PC-9 (cell line): ENCODE results near the gene PER2. TPM values are rescaled to one million over a fixed set of nuclear protein-coding genes. Genes with fewer than 3 reads are reported as not detected.

ENCODE experiments used
- BruUV-seq: library from RNA; stranded (reverse); fragments of 400-500 nt; replicated peaks from 2 replicates; lab custom pipeline; 2021; lab: Mats Ljungman, UMichigan
- CTCF ChIA-PET: fragments of 300-600 bp; sonication (Branson Sonifier 250); formaldehyde crosslinking; loops from one replicate; lab custom pipeline; 2022; ENCODE audit warnings: antibody characterized with exemption; lab: Charles Lee
- POLR2A ChIA-PET: fragments of 300-600 bp; sonication (Branson Sonifier 250); formaldehyde crosslinking; loops from one replicate; lab custom pipeline; 2022; ENCODE audit warnings: antibody characterized with exemption; ENCODE audit not compliant: unreplicated experiment; lab: Charles Lee
- DNase-seq, 2 experiments: peaks; one replicate each; pipeline versions ENCODE4 v3.0.0 to v3.0.0-alpha.2; 2015 to 2022; ENCODE audit warnings: mixed read lengths in 1 of 2
- H2AFZ ChIP-seq: fragments of 200-600 bp; sonication (generic); 2 replicates; pipeline ENCODE4 v1.8.1; 2017; ENCODE audit warnings: antibody characterized with exemption
- H3F3A ChIP-seq: fragments of 200-600 bp; sonication (generic); 2 replicates; pipeline ENCODE4 v1.8.1; 2017; ENCODE audit warnings: antibody characterized with exemption, mild to moderate bottlenecking, low read depth; ENCODE audit not compliant: insufficient read depth
- H3K27ac ChIP-seq: fragments of 200-600 bp; sonication (generic); 2 replicates; pipeline ENCODE4 v1.6.1; 2016; ENCODE audit warnings: mixed run types
- H3K27me3 ChIP-seq: fragments of 200-600 bp; sonication (generic); 2 replicates; pipeline ENCODE4 v1.6.1; 2016; ENCODE audit warnings: low read depth, mixed run types; ENCODE audit not compliant: insufficient read depth
- H3K36me3 ChIP-seq: fragments of 200-600 bp; sonication (generic); 2 replicates; pipeline ENCODE4 v1.6.1; 2016; ENCODE audit warnings: low read depth, mixed run types
- H3K4me1 ChIP-seq: fragments of 200-600 bp; sonication (generic); replicated peaks from 2 replicates; pipeline ENCODE4 v1.6.1; 2016; ENCODE audit warnings: mixed run types; ENCODE audit not compliant: insufficient read depth
- H3K4me2 ChIP-seq: fragments of 200-600 bp; sonication (generic); 2 replicates; pipeline ENCODE4 v1.6.1; 2017; ENCODE audit warnings: mixed run types
- H3K4me3 ChIP-seq: fragments of 200-600 bp; sonication (generic); 2 replicates; pipeline ENCODE4 v1.6.1; 2016; ENCODE audit warnings: mixed run types
- H3K79me2 ChIP-seq: fragments of 200-600 bp; sonication (generic); 2 replicates; pipeline ENCODE4 v1.6.1; 2017; ENCODE audit warnings: low read depth, mixed run types
- H3K9me2 ChIP-seq: fragments of 200-600 bp; sonication (generic); 2 replicates; pipeline ENCODE4 v1.8.1; 2017; ENCODE audit warnings: mild to moderate bottlenecking; ENCODE audit not compliant: insufficient read depth
- H3K9me3 ChIP-seq: fragments of 200-600 bp; sonication (generic); 2 replicates; pipeline ENCODE4 v1.8.1; 2016; ENCODE audit warnings: low read depth; ENCODE audit not compliant: insufficient read depth
- H4K20me1 ChIP-seq: fragments of 200-600 bp; sonication (generic); 2 replicates; pipeline ENCODE4 v1.8.1; 2017; ENCODE audit not compliant: insufficient read depth
- EZH2 ChIP-seq: fragments of 200-600 bp; sonication (generic); IDR thresholded peaks from 2 replicates; pipeline ENCODE4 v1.8.0; 2017; ENCODE audit warnings: antibody characterized with exemption, low read depth
- intact Hi-C: fragments of 100-400 bp; cut with micrococcal nuclease; formaldehyde crosslinking; loops from one replicate; pipeline ENCODE4 v1.10.0; 2022; ENCODE audit not compliant: unreplicated experiment
- total RNA-seq: library from RNA; stranded (reverse); gene quantifications from 2 replicates; pipeline ENCODE4 v1.2.3, GENCODE V29; 2021
- TF ChIP-seq, protein P1 (sequence below): fragments of 200-600 bp; sonication (generic); conservative IDR thresholded peaks from 2 replicates; pipeline ENCODE4 v1.6.1; 2017; ENCODE audit warnings: mixed run types, antibody characterized with exemption, mild to moderate bottlenecking, moderate library complexity

PER2 gene
- total RNA-seq, 1 experiment from 2014 or later = 18.9 TPM

DNA sequence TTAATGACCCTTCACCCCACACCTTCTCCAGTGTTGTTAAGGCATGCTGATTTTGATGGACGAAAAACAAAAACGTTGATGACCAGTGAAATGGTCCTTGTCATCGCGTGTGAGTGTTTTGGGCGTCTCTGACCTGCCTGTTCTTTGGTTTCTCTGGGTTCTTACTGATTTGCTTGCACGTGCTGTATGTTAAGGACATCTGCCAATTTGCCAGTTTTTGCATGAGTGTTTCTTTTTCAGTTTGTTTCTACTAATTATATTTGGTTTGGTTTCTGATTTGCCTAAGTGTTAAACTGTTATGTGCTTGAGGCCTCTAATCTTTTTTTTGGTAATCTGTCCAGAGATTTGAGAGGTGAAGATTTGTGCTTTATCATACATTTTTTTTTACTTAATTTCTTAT, 46.5 kb upstream of the PER2 start:
- ChIA-PET CTCF (no interaction called here), POLR2A (no interaction called here)

GRCh38 chr2:238331916-238332315, 43.5 kb upstream of the PER2 start:
- no peak overlapping the region for H3K4me3 ChIP-seq
- intact Hi-C loops = no loop called here
- peaks cover 24% of the 10 kb centered on the region for H4K20me1 ChIP-seq
- peaks cover 28% of the 10 kb centered on the region for H3K36me3 ChIP-seq
- no peaks in the 10 kb centered on the region for H3K9me3 ChIP-seq
- ChIA-PET CTCF (no interaction called here), POLR2A (no interaction called here)
- BruUV-seq = no TSS peak
- 0 out of 2 replicates have a peak, but pooled peaks cover 8% of the 10 kb centered on the region for H3K79me2 ChIP-seq
- H2AFZ ChIP-seq = no peak overlapping the region
- no peaks in the 10 kb centered on the region for H3K4me1 ChIP-seq
- no peak overlapping the region for H3K27ac ChIP-seq
- no peaks in the 10 kb centered on the region for H3K27me3 ChIP-seq
- no peaks in the 10 kb centered on the region for H3K9me2 ChIP-seq
- no peaks in the 10 kb centered on the region for H3F3A ChIP-seq
- TF ChIP-seq, protein P1, sequence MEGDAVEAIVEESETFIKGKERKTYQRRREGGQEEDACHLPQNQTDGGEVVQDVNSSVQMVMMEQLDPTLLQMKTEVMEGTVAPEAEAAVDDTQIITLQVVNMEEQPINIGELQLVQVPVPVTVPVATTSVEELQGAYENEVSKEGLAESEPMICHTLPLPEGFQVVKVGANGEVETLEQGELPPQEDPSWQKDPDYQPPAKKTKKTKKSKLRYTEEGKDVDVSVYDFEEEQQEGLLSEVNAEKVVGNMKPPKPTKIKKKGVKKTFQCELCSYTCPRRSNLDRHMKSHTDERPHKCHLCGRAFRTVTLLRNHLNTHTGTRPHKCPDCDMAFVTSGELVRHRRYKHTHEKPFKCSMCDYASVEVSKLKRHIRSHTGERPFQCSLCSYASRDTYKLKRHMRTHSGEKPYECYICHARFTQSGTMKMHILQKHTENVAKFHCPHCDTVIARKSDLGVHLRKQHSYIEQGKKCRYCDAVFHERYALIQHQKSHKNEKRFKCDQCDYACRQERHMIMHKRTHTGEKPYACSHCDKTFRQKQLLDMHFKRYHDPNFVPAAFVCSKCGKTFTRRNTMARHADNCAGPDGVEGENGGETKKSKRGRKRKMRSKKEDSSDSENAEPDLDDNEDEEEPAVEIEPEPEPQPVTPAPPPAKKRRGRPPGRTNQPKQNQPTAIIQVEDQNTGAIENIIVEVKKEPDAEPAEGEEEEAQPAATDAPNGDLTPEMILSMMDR = no peak
- TF ChIP-seq EZH2 = no peak
- H3K4me2 ChIP-seq = no peak overlapping the region
- no peak for DNase-seq

More for the DNA sequence above, 46.5 kb upstream of the PER2 start:
- no TSS peak for BruUV-seq
- no peaks in the 10 kb centered on the region for H3K4me1 ChIP-seq
- peaks cover 18% of the 10 kb centered on the region for H4K20me1 ChIP-seq
- H3F3A ChIP-seq = no peaks in the 10 kb centered on the region
- intact Hi-C loops = loop anchor here (5.0 kb wide), 1 partner anchor 78 kb away; no protein-coding TSS in a partner anchor
- H3K36me3 ChIP-seq = peaks cover 17% of the 10 kb centered on the region
- H3K27ac ChIP-seq = no peak overlapping the region
- H3K9me2 ChIP-seq = no peaks in the 10 kb centered on the region
- no peak overlapping the region for H2AFZ ChIP-seq
- H3K4me3 ChIP-seq = no peak overlapping the region
- H3K79me2 ChIP-seq = 0 out of 2 replicates have a peak, but pooled peaks cover 3% of the 10 kb centered on the region
- H3K4me2 ChIP-seq = no peak overlapping the region
- no peaks in the 10 kb centered on the region for H3K9me3 ChIP-seq
- TF ChIP-seq EZH2 = no peak
- TF ChIP-seq, protein P1 = no peak
- no peaks in the 10 kb centered on the region for H3K27me3 ChIP-seq
- no peak for DNase-seq

DNA sequence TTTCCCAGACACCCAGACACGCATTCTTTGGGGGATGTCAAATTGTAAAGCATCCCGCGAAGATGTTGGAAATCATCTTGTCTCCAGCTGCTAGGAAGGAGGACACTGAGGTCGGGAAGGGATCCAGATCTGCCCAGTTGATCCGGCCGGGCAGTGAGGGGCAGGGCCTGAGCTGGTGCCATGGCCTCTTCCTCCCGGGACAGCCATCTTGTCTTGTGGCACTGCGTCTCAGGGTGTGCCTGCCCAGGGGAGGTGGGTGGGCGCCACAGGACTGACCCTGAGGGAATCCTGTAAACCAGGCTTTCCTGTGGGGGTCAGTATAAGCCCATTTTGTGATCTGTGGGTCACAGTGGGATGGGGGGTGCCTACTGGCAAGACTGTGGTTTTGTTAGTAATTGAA, 42.0 kb upstream of the PER2 start:
- Histone ChIP-seq H3K4me2 (no peak overlapping the region), H4K20me1 (peaks cover 24% of the 10 kb centered on the region), H3K4me3 (no peak overlapping the region), H3K27ac (no peak overlapping the region), H2AFZ (no peak overlapping the region), H3F3A (no peaks in the 10 kb centered on the region), H3K36me3 (peaks cover 28% of the 10 kb centered on the region), H3K9me3 (no peaks in the 10 kb centered on the region), H3K9me2 (no peaks in the 10 kb centered on the region), H3K79me2 (0 out of 2 replicates have a peak, but pooled peaks cover 8% of the 10 kb centered on the region), H3K27me3 (no peaks in the 10 kb centered on the region), H3K4me1 (no peaks in the 10 kb centered on the region)
- DNase-seq = no peak
- BruUV-seq = no TSS peak
- POLR2A ChIA-PET = no interaction called here
- intact Hi-C loops = no loop called here
- CTCF ChIA-PET = no interaction called here
- TF ChIP-seq EZH2 = no peak
- TF ChIP-seq, protein P1 = no peak
